ENCODE data around the gene NOL4L.

GRCh38 chr20:32523613-32524213 is 61.4 kb downstream of the NOL4L start:
- TF ChIP-seq POLR2AphosphoS5 (IDR thresholded peaks at IDR 0.05; ENCODE audit: borderline replicate concordance, low read depth, low read length) (no peak), EZH2 (IDR thresholded peaks at IDR 0.05) (no peak), FOXP2 (optimal IDR thresholded peaks at IDR 0.05; ENCODE audit: control extremely low read depth, extremely low read length, insufficient read depth) (no peak)
